ENCODE data around the gene NUDT11.

DNA sequence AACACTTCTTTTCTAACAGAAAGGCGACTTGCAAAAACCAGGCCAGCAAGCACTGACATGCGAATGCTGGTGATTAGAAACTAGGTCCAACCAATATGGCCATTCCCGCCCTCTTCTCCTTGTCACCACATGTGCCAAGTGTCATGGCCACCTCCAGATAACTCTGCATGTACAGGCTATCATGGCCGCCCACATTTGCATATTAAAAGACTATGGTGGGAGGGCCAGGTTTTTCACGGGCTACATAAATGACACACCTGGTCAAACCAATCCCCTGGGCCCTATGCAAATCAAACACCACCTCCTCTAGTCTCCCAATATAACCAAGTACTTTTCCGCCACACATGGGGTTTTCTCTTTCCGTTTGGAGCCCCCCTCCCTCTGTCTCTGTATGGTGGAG lies 40.1 kb downstream of the NUDT11 start:
- TF ChIP-seq POLR2AphosphoS5 (IDR thresholded peaks at IDR 0.05; ENCODE audit: borderline replicate concordance, low read depth, low read length) (no peak), EZH2 (IDR thresholded peaks at IDR 0.05) (no peak), FOXP2 (optimal IDR thresholded peaks at IDR 0.05; ENCODE audit: control extremely low read depth, extremely low read length, insufficient read depth) (no peak)
